Measurements from ENCODE around the gene LOXL1. TPM values are rescaled to one million over a fixed set of nuclear protein-coding genes. Genes with fewer than 3 reads are reported as not detected.
A peak's percentile ranks its signal among the peaks of the same experiment; 100 is the strongest.

Gene LOXL1
- total RNA-seq, 2 donors from 2014 or later = 8.6 to 14.5 TPM

DNA sequence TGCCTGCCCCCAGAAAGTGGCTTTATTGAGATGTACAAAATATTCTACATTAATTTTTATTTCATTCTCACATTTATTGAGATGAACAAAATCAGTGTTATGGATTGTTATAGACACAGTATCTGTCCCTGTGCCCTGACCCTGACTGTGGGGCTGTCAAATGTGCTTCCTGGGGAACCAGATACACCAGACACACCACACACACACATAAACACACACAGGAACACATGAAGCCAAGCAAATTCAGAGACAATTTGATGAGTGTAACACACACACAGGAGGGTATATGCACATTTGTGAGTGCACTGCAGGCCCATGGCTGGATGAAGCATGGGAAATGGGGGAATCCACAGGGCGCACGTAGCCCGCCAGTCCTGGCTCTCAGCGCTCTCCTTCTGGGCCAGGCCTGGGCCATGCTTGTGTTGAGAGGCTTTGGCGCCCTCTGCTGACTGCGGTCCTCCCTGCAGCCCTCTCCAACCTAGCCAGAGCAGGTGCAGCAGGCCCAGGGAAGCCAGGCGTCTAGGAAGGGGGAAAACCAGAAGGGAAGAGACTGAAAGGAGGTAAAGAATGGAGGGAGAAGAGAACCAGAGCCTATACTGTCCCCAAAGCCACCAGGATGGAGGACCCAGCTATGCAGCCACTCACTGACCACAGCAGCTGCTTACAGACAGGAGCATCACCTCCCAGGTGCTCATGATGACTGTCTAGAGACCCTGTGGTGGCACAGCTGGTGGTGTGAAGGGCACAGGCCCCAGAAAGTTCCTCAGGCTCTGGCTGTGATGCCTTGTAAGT, 18.0 kb upstream of the LOXL1 start:
- Histone ChIP-seq H3K9me3 (no peaks in the 10 kb centered on the region), H3K4me3 (no peak overlapping the region), H3K36me3 (replicated peaks in 1 of 2; ENCODE audit: insufficient read depth in 1 of 2, low read depth in 2 of 2) (no peaks in the 10 kb centered on the region), H3K4me1 (peaks cover 3% of the 10 kb centered on the region), H3K27ac (no peak overlapping the region), H3K27me3 (no peaks in the 10 kb centered on the region)
- intact Hi-C loops (cut with DNase I) = no loop called here
- 19 to 22% methylated on average over 5 to 7 of the region's 7 CpGs for WGBS, 2 donors
- no peak for TF ChIP-seq POLR2A (IDR thresholded peaks at IDR 0.05)
- TF ChIP-seq, protein P1, sequence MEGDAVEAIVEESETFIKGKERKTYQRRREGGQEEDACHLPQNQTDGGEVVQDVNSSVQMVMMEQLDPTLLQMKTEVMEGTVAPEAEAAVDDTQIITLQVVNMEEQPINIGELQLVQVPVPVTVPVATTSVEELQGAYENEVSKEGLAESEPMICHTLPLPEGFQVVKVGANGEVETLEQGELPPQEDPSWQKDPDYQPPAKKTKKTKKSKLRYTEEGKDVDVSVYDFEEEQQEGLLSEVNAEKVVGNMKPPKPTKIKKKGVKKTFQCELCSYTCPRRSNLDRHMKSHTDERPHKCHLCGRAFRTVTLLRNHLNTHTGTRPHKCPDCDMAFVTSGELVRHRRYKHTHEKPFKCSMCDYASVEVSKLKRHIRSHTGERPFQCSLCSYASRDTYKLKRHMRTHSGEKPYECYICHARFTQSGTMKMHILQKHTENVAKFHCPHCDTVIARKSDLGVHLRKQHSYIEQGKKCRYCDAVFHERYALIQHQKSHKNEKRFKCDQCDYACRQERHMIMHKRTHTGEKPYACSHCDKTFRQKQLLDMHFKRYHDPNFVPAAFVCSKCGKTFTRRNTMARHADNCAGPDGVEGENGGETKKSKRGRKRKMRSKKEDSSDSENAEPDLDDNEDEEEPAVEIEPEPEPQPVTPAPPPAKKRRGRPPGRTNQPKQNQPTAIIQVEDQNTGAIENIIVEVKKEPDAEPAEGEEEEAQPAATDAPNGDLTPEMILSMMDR (IDR thresholded peaks at IDR 0.05) = peak; percentile 67 to 85 (median 83)
- ATAC-seq (peak; percentile 90), DNase-seq (peak; percentile 80 to 91 (median 82))

DNA sequence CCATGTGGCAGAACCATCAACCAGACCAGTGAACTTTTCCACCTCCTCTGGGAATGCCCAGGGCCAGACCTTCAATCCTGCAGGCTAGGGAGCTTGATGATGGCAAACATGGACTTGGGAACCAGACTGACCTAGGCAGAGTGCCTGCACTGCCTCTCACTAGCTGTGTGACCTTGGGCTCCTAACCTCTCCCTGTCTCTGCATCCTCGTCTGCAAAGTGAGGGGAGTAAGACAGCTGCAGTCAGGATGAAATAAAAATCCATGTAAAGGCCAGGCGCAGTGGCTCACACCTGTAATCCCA, 17.5 kb upstream of the LOXL1 start:
- intact Hi-C loops (cut with DNase I) = no loop called here
- Histone ChIP-seq H3K36me3 (replicated peaks in 1 of 2; ENCODE audit: insufficient read depth in 1 of 2, low read depth in 2 of 2) (no peaks in the 10 kb centered on the region), H3K4me1 (peaks cover 3% of the 10 kb centered on the region), H3K27ac (no peak overlapping the region), H3K27me3 (no peaks in the 10 kb centered on the region), H3K9me3 (no peaks in the 10 kb centered on the region), H3K4me3 (no peak overlapping the region)
- 83 to 93% methylated on average over 2 of the region's 2 CpGs for WGBS, 2 donors
- TF ChIP-seq, protein P1 (IDR thresholded peaks at IDR 0.05) = no peak
- TF ChIP-seq POLR2A (IDR thresholded peaks at IDR 0.05) = no peak
- no peak for DNase-seq
- ATAC-seq = no peak

DNA sequence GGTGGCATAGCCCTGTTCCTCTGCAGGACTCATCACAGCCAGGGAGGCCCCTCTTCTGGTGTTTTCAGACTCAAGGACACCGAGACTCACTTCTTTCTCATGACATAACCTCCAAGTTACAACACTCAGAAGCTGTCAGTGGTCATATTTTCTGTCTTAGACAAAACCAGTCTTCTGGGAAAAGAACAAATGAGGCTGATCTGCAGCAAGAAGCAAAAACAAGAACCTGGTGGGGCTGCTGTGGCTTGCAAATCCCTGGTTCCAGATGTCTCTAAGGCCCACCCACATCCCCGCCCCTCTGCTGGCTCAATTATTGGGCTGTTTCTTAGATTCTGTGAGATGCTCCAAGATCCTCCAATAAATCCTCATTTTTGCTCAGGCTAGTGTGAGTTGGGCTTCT, 16.6 kb upstream of the LOXL1 start:
- 75 to 80% methylated on average over 2 of the region's 2 CpGs for WGBS, 2 donors
- intact Hi-C loops (cut with DNase I) = no loop called here
- no peak for DNase-seq
- ATAC-seq = no peak
- no peak for TF ChIP-seq POLR2A (IDR thresholded peaks at IDR 0.05)
- TF ChIP-seq, protein P1 (IDR thresholded peaks at IDR 0.05) = no peak
- Histone ChIP-seq H3K4me3 (no peak overlapping the region), H3K4me1 (peaks cover 3% of the 10 kb centered on the region), H3K27ac (no peak overlapping the region), H3K27me3 (no peaks in the 10 kb centered on the region), H3K36me3 (replicated peaks in 1 of 2; ENCODE audit: insufficient read depth in 1 of 2, low read depth in 2 of 2) (no peaks in the 10 kb centered on the region), H3K9me3 (no peaks in the 10 kb centered on the region)

DNA sequence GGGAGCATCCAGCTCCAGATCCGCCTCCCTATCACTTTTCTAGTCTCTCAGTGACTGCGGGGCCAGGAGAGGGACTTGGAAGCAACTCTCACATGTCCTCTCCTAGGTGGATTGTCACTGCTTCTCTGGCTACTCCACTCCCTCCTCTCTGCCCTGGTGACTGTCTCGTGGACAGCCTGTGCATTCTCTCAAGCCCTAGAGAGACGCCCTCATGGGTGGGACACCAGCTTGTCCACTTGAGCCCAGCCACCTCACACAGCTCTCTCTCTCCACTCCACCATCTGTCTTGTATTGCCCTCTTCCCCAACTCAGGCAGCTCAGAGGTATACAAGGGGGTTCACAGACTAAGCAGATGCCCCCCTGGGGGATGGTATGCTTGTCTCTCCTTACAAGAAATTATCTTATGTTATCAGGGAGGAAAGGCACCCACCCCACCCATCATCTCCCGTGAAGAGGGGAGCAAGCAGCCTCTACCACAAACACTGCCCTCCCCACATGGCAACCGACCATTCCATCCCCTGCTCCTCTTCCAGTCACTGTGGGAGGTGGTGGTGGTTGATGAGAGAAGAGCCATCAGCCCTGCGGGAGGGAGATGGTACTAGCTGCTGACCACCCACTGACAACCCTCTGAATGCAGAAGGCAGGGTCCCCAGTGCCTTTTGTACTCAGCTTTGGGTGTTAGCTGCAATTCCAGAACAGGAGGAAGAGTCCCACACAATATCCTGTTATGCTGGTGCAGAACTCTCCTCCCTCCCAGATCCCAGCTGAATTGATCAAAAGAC, 15.5 kb upstream of the LOXL1 start:
- no peaks in the 10 kb centered on the region for H3K36me3 ChIP-seq (replicated peaks in 1 of 2; ENCODE audit: insufficient read depth in 1 of 2, low read depth in 2 of 2)
- DNase-seq (no peak), ATAC-seq (no peak)
- H3K27me3 ChIP-seq = no peaks in the 10 kb centered on the region
- no peak overlapping the region for H3K4me3 ChIP-seq
- no peak overlapping the region for H3K27ac ChIP-seq
- 69 to 72% methylated on average over 6 to 7 of the region's 7 CpGs for WGBS, 2 donors
- intact Hi-C loops (cut with DNase I) = no loop called here
- H3K4me1 ChIP-seq = peaks cover 3% of the 10 kb centered on the region
- no peak for TF ChIP-seq POLR2A (IDR thresholded peaks at IDR 0.05)
- TF ChIP-seq, protein P1 (IDR thresholded peaks at IDR 0.05) = no peak
- H3K9me3 ChIP-seq = no peaks in the 10 kb centered on the region

All from body of pancreas (tissue), 4 donors.